ENCODE data around the gene DDX31. TPM values are rescaled to one million over a fixed set of nuclear protein-coding genes. Genes with fewer than 3 reads are reported as not detected.

The DDX31 gene
- total and polyA plus RNA-seq, 9 of the 15 experiments (the other 6 are each of a cell fraction or from before 2014, with no cell fraction given): 11.9 to 24.6 (median 22.2) TPM

DNA sequence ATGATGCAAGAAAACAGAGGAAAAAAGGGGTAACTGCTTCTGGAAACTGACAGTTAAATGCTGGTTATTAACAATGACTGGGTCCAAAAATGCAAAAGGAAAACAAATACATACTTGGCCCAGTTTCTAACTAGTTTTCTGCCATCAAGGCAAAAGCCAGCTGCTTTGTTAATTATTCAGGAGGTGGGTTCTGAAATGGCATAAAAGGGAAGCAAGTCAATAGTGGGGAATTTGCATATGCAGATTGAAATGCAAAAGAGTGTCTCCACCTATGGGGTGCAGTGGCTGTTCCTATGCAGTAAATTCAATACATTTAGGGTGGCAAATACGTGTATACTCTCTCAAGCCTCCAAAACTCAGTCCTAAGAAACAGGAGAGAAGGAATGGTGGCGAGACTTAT, 54.0 kb downstream of the DDX31 start (continued):
- TF ChIP-seq, protein P1, sequence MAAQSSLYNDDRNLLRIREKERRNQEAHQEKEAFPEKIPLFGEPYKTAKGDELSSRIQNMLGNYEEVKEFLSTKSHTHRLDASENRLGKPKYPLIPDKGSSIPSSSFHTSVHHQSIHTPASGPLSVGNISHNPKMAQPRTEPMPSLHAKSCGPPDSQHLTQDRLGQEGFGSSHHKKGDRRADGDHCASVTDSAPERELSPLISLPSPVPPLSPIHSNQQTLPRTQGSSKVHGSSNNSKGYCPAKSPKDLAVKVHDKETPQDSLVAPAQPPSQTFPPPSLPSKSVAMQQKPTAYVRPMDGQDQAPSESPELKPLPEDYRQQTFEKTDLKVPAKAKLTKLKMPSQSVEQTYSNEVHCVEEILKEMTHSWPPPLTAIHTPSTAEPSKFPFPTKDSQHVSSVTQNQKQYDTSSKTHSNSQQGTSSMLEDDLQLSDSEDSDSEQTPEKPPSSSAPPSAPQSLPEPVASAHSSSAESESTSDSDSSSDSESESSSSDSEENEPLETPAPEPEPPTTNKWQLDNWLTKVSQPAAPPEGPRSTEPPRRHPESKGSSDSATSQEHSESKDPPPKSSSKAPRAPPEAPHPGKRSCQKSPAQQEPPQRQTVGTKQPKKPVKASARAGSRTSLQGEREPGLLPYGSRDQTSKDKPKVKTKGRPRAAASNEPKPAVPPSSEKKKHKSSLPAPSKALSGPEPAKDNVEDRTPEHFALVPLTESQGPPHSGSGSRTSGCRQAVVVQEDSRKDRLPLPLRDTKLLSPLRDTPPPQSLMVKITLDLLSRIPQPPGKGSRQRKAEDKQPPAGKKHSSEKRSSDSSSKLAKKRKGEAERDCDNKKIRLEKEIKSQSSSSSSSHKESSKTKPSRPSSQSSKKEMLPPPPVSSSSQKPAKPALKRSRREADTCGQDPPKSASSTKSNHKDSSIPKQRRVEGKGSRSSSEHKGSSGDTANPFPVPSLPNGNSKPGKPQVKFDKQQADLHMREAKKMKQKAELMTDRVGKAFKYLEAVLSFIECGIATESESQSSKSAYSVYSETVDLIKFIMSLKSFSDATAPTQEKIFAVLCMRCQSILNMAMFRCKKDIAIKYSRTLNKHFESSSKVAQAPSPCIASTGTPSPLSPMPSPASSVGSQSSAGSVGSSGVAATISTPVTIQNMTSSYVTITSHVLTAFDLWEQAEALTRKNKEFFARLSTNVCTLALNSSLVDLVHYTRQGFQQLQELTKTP (IDR thresholded peaks at IDR 0.05; ENCODE audit: low read depth in 1 of 2, partially characterized antibody in 2 of 2): no peak
- no peak for TF ChIP-seq XRCC5 (IDR thresholded peaks at IDR 0.05; ENCODE audit: low read depth, low read length)
- no peak for TF ChIP-seq ZNF431 (CRISPR knock-in tag; IDR thresholded peaks at IDR 0.05)
- TF ChIP-seq SIRT6 (IDR thresholded peaks at IDR 0.05; ENCODE audit: low read depth, low read length): no peak
- TF ChIP-seq, protein P2, sequence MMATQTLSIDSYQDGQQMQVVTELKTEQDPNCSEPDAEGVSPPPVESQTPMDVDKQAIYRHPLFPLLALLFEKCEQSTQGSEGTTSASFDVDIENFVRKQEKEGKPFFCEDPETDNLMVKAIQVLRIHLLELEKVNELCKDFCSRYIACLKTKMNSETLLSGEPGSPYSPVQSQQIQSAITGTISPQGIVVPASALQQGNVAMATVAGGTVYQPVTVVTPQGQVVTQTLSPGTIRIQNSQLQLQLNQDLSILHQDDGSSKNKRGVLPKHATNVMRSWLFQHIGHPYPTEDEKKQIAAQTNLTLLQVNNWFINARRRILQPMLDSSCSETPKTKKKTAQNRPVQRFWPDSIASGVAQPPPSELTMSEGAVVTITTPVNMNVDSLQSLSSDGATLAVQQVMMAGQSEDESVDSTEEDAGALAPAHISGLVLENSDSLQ (IDR thresholded peaks at IDR 0.05): no peak
- TF ChIP-seq, protein P3, sequence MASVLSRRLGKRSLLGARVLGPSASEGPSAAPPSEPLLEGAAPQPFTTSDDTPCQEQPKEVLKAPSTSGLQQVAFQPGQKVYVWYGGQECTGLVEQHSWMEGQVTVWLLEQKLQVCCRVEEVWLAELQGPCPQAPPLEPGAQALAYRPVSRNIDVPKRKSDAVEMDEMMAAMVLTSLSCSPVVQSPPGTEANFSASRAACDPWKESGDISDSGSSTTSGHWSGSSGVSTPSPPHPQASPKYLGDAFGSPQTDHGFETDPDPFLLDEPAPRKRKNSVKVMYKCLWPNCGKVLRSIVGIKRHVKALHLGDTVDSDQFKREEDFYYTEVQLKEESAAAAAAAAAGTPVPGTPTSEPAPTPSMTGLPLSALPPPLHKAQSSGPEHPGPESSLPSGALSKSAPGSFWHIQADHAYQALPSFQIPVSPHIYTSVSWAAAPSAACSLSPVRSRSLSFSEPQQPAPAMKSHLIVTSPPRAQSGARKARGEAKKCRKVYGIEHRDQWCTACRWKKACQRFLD (CRISPR knock-in tag; IDR thresholded peaks at IDR 0.05): no peak
- TF ChIP-seq, protein P4, sequence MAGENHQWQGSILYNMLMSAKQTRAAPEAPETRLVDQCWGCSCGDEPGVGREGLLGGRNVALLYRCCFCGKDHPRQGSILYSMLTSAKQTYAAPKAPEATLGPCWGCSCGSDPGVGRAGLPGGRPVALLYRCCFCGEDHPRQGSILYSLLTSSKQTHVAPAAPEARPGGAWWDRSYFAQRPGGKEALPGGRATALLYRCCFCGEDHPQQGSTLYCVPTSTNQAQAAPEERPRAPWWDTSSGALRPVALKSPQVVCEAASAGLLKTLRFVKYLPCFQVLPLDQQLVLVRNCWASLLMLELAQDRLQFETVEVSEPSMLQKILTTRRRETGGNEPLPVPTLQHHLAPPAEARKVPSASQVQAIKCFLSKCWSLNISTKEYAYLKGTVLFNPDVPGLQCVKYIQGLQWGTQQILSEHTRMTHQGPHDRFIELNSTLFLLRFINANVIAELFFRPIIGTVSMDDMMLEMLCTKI (IDR thresholded peaks at IDR 0.05; ENCODE audit: partially characterized antibody): no peak
